Right hindlimb (tissue), 1 donor: ENCODE results near the gene PIGW.

Experiments
- DNase-seq: peaks from one replicate; pipeline ENCODE4 v3.0.0-alpha.2; 2018

The PIGW gene

DNA sequence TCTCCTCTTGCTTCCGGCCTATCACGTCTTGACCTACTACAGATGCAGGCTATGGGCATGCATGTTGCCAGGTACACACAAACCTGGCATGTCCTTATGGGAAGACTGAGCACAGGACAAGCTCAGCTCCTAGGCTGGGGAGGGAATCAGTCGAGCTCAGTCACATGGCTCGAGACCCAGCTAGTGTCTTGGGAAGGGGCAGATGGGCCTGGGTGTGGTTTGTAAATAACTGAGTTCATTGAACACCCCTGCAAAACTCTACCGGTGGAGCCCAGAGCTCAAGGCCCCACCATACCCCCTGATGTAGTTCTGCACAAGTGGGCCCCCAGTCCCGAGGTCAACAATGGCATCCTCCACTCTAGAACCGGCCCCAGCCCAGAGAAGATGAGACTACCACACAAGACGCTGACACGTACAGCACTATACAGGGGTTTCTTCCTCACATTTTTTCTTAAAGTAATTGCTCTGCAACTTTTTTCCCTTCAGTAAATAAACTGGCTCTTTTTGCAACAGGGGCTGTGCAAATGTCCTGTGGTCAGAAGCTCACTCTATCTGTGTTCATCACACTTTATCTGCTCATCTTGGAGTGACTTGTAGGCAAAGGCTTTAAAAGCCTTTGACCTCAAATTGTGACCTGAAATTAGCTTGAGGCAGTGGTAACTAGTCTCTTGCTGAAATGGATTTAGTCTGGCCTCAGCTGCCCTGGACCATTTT lies 25.4 kb upstream of the PIGW start:
- no peak for DNase-seq

DNA sequence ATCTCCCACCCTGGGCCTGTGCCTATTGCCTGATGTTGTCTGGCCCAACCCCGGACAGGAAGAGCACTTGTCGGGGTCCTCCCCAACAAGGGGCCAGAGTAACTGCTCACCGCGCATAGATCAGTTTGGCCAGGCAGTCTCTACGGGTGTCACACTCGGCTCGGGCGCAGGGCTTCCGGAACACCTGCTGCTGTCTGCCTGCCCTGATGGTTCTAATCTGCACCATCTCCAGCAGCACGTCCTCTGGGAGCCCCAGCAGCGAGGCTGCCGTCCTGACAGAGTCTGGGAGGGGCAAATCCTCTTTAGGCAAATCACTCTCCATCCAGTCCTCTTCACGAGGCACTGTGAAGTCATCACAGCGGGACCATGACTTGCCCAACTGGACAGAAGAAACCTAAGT lies 24.2 kb upstream of the PIGW start:
- DNase-seq, result no peak

DNA sequence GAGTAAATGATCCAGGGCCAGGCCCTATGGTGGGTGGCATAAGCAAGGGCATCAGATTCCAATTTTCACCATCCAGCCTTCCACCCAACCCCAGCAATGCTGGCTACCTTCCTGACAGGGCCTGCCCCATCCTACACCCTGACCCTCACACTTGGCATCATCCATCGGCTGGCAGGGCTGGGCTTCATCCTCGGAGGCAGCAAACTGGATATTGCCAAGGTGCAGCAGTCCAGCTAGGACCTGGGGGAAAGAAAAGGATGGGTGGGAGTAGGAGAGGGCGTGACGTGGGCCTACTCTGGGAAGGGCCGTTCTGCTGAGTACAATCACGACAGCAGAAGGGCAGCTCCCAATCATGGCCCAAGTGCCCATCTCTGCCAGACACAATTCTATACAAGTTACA lies 23.6 kb upstream of the PIGW start:
- no peak for DNase-seq

DNA sequence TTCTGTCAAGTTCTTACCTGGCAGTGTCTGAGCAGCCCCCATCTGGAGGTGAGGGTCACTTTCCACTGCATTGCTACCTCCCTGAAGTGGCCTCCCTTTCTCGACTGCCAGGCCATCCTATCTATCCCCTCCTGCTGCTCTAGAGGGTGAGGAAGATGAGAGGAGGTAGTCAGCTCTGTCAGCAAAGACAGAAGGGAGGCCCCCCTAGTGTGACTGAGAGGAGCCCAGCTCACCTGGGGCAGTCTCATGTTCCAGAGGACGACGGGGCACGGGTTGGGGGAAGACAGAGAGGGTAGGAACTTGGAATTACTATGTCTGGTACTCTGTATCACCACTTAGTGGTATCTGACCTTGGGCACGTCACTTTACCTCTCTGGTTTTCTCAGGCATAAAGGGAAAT lies 22.1 kb upstream of the PIGW start:
- DNase-seq, result no peak

DNA sequence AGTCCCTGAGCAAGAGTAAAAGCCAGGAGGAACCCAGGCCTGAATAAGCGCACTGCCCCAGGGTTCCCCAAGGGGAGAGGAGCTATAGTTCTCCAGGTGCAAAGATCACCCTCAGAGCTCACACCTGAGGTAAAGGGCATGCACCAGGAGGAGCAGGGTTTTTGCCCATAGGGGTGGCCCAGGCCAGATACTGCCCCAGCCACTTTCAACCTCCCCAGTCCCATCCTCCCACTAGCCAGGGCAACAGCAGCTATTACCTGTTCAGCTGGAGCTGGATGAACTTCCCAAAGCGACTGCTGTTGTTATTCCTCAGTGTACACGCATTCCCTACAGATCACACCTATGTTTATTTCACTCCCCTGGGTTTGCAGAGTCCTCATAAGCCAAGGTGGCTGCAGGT lies 19.9 kb upstream of the PIGW start:
- no peak for DNase-seq

DNA sequence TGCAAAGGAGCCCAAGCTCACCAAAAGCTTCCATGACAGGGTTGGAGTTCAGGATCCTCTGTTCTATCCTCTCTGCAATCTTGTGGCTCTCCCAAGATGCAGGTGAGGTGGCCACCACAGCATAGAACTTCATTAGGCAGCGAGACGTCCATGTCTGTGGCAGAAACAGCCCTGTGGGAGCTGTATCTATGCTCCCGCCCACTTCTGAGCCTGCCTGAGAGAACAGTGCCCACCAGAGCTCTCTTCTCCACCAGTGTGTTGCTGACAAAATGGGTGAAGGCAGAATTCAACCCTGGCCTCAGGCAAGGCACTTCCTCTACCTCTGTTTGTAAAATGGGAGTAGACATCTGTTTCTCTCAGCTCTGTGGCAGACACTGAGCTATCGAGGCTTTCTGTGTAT lies 18.9 kb upstream of the PIGW start:
- no peak for DNase-seq

DNA sequence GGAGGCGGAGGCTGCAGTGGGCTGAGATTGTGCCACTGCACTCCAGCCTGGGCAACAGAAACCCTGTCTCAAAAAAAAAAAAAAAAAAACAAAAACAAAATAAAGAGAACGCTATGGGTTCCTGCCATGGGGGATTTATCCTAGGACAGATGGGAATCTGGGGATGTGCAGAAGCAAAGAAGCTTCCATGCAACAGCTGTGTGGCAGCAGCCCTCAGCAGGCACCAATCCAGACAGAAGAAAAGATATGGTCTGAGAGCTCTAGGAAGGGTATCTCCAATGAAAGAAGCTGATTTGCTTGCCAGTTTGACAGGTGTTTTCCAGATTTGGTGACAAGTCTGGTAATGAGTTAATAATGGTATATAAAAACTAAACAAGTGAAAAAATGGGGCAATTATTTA lies 11.7 kb upstream of the PIGW start:
- DNase-seq, result peak; percentile 51

DNA sequence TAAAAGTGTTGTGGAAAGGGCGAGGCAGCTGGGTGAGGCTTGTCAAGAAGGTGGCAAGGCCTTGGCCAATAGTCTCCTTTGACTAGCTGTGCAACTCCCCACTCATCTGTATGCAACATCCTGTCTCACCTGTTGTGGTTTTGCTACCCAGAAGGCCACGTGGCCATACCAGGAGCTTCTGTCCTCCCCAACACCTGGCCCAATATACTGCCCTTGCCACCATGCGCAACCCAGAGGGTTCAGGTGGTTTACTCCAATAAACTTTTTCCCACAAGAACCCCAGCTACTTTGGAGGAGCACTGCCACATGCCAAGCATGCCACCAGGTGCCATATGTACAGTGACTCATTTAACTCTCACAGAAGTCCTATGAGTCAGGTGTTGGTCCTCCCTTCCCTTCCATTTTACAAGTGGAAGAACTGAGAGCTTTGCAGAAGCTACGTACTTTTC lies 10.3 kb upstream of the PIGW start:
- DNase-seq, result no peak

DNA sequence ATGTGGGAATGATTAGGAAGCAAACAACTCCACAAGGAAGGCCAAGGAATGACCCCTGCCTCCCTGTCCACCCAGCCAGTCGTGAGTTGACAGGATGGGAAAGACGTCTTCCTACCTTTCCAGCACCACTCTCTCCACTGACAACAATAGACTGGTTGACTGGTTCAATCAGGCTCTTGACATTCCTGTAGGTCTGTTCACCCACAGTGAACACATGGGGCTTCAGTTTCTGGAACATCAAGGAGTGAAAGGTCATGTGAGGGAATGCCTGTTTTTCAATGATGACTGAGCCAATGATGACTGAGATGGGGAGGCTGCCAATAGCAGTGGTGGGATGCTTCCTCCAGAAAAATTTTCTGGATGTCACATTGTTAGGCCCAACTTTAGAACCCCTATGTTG lies 9.7 kb upstream of the PIGW start:
- DNase-seq, result no peak

DNA sequence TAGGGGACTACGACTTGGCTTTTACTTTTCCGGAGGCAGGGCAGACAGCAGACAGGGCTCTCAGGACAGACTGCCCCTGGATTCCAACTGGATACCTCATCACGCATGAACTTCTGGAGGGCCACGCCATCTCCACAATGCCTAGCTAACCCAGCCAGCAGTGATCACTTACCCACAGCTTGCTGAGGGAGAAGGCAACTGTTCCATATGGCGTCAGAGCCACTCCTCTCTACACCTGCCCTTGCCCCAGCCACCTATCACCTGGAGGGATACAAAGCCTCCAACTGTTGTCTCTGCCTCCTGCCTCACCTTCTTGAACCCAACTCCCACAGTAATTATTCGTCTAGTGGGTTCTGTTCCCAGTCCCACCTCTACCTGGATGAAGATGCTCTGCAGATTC lies 8.9 kb upstream of the PIGW start:
- DNase-seq, result no peak

DNA sequence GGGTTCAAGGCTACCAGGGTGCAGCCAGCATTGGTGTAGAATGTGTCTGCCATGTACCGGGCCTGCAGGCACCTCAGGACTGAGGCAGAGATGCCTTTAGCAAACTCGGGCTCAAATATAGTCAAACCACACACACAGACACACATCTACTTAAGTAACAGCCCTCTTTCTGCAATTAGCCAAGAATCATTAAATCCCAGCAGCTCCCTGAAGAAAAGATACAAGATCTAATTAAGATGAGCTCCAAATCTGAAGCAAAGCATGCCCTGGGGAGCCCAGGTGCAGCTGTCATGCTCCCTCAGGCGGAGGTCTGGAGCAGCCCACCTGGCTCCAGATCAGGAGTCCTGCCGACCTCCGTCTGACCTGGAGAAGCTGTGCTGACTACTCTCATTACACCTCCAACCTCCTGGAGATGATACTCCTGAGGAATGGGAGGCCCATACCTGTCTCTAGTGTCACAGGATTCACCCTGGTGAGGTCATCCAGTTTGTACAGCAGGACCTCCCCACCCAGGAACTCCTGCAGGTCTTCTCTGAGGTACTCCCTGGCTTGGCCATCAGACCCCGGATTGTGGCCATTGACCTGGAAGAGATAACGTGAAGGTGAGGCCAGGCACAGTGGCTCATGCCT lies 7.1 kb upstream of the PIGW start:
- DNase-seq, result no peak

DNA sequence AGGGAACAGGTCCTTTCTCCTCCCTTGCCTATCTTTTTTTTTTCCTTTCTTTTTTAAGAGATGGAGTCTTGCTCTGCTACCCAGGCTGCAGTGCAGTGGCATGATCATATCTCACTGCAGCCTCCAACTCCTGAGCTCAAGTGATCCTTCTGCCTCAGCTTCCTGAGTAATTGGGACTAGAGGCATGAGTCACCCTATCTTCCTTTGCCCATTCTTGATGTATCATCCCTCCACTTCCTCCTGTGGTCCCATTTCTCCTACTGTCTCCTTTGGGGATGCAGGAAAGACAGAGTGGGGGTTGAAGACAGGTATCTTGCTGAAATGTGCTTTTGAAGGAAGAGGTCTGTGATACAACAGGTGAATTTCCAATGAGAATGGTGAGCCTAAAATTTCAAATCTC lies 5.7 kb upstream of the PIGW start:
- no peak for DNase-seq

DNA sequence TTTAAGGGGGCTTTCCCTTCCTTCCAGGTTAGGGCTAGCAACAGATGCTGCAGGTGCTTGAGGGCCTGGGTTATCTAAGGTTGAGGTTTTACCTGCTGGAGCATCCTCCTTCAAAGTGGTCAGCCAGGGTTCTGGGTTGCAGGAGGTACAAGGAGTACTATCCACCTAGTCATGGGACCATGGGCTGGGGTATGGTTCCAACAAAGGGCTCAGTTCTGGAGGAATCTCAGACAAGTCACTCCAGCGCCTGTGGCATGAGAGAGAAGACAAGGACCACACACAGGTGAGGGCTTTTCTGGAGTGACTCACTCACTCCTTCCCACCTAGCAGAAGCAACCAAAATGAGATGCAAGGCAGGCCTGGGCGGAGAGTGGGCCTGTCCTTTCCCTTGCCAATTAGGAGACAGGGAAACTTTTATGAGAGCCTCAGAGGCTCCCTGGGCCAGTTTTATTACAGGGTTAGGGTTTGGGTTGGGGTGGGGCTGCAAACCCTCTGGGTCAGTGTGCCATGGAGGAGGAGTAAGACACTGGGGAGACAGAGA lies 2.3 kb upstream of the PIGW start:
- no peak for DNase-seq

DNA sequence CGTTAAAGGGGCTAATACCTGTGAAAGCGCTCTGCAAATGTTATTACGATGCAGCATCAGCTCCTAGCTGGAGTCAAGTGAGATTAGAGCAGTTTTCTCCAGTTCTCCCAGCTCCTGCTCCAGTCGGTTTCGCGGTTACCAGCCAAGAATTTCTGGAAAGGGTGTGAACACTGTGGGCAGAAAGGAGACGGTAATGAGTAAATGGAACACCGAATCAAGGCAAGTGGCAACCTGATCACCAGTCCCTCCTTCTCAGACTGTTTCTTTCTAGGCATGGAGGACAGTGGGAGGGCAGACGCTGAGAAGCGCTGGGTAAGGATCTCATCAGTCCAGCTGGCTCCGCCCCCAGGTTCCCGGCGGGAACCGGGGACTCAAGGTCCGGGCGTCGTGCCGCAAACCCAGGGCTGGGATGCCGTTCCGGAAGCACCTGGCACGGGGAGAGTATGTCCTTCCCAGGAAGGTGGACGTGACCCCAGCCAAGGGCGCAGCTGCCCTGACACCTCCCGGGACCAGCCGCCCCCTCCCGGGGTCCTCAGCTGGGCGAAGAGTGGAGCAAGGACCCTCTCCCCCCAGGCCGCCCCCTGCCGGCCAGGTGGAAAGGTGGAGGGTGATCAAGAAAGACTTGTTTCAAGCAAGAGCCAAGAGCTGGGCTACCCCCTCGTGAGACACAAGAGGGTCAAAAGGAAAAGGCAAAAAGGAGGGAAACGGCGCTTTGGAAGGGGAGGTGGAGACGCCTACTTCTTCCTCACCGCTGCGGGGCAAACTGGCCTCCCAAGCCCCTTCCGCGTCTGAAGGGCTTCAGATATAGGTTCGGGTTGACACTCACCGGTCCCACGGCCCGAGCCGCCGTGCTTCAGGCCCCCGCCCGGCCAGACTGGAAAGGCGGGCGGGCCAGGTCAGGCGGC lies 600 bp upstream of the PIGW start:
- DNase-seq, result peak; percentile 71

DNA sequence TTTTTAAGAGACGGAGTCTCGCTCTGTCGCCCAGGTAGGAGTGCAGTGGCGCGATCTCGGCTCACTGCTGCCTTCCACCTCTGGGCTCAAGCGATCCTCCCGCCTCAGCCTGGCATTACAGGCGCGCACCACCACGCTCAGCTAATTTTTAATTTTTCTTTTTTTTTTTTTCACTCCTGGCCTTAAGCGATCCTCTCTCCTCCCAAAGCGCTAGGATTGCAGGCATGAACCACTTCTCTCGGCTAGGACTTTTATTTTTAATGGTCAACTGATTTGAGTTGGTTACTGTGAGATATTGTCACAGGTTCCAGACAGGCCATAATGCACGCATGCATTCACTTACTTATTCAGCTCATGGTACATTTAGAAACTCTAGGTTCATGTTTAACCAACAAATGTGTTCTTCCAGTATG lies 888 bp downstream of the PIGW start:
- no peak for DNase-seq

DNA sequence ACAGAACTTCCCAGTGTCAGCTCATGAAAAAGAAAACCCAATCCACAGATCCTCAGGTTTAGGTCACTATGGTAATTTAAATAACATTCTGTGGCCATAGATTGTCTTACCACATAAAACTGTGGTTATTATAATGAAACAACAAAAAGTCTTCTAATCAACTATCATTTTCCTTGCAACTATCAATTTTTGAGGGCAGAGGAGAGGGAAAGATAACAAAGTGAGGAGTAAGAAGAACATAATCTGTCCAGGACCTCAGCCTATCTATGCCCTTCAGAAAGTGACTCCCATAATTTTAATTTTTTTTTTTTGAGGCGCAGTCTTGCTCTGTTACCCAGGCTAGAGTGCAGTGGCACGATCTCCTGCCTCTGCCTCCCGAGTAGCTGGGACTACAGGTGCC lies 5.9 kb downstream of the PIGW start:
- no peak for DNase-seq

DNA sequence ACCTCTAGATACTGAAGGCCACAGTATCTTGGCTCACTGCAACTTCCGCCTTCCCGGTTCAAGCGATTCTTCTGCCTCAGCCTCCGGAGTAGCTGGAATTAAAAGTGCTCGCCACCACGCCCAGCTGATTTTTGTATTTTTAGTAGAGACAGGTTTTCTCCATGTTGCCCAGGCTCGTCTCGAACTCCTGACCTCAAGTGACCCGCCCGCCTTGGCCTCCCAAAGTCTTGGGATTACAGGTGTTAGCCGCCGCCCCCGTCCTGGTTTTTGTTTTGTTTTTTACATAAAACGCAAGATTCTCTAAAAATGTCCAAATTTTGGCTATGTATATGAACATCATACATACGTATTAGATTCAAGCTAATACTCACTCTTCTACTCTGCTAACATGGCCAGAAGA lies 8.0 kb downstream of the PIGW start:
- DNase-seq, result no peak

DNA sequence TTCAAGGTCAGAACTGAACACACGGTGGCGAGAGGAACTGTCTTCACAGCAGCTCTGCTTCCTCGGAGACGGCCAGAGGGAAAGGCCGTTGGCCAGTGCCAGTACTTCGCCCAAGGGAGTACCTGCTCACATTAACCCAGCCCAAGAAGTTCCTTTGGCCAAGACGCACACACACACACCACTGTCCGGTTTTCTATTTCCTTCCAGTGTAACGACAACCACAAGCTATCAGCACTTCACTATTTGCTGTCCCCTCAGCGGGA lies 9.2 kb downstream of the PIGW start:
- DNase-seq, result peak; percentile 53

DNA sequence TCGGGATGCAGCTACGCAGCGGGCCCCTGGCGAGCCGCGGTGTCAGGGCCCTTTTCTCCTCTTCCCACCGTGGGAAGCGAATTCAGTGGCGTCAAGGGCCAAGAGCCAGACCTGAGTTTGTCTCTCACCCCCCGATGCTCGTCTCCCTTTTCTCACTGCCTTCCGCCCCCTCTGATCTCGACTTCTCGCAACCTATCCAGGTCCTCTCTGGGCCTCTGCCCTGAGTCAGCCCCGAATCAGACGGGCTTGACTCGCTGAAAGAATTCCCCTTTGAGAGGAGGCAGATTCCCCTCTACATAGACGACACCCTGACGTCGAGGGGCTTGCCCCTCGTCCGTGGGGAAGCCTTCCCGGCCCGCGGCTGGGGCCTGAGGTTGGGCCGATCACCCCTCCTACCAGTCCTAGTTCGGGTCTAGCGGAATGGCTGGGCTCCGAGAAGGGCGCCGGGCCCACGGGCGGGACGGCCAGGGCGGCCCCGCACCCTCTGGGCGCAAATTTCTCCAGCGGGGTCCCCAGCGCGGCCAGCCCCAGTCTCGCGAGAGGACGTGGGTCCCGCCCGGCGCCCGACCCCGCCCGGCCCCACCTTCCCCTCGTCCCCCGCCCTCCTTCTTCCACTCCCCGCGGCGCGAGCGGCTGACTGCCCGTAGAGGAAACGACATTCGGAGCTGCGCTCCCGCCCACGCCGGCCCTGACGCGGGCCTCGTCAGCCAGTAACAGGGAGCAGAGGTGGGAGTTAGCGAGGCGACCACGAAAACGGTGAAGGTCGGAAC lies 9.7 kb downstream of the PIGW start, which contains the start of gene GGNBP2:
GGNBP2 (plus strand) TSS at position 613 of the 770 bp plus-strand sequence. CDS start 806 bp downstream, outside the sequence.
- peak; percentile 97 for DNase-seq

DNA sequence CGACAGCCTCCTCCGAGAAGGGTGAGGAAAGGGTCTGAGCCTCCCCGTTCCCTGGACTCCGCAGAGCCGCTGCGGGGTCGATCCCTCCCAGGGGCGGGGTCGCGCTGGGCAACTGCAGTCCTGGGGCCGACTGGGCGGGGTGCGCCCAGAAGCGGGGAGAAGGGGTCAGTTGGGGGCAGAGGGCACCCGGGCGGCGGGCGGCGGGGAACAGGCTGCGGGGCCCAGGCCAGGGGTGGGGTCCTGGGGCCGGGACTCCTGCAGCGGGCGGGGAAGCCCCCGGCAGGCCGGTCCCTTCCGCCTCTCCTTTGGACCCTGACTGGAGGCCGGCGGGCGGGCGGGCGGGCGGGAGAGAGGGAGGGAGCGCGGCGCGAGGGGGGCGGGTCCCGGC lies 10.3 kb downstream of the PIGW start:
- DNase-seq, result no peak

DNA sequence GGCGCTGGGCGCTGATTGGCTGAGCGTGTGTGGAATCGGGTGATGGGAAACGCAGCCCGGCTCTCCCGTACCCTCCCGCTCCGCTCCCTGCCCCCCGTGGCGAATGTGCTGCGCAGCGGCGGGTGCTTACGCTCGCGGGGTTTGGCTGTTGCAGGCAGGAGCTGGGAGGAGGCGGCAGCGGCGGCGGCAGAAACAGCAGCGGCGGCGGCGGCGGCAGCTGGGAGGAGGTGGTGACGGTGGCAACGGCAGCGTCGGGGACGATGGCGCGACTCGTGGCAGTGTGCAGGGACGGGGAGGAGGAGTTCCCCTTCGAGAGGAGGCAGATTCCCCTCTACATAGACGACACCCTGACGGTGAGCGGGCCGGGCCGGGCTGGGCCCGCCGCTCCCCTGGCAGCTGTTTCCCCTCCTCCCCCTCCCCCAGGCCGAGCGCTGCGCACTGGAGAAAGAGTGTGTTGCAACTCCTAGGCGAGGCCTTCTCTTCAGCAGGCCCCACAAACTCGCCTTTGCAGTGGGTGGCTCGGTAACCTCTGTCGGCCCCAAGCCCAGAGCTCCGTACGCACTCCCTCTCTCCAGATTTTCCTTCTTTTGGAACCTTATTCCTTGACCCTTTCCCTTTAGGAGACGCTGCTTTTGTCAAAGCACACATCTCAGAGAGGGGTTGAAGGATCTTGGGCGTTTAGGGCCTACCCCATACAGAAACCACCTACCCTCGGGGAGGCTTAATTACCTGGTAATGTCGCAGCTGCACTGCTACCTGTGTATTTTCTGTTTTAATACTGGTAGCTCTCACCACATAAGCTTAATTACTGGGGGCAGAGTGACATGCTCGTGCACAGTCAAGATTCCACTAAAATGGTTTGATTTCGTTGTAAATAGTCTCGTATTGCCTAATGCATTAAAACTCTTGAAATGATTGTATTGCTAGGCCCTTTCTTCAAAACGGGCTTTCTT lies 11.0 kb downstream of the PIGW start:
- DNase-seq, result peak; percentile 99
